Activated CD8-positive, alpha-beta T cell treated with anti-CD3 and anti-CD28 coated beads for 36 hours (primary cell): ENCODE results near the gene PTPRG. TPM values are rescaled to one million over a fixed set of nuclear protein-coding genes. Genes with fewer than 3 reads are reported as not detected.

Experiments
- ATAC-seq: fragments of 200-7000 bp; cut with Tn5 transposase; one replicate; pipeline ENCODE4 v1.10.0; 2021; ENCODE audit warnings: mild to moderate bottlenecking, moderate library complexity
- CTCF ChIA-PET: fragments of 350-600 bp; sonication (Branson Sonifier 250); formaldehyde crosslinking; loops from one replicate; lab custom pipeline; 2021; ENCODE audit warnings: antibody characterized with exemption; lab: Charles Lee
- POLR2A ChIA-PET: fragments of 350-600 bp; sonication (Branson Sonifier 250); formaldehyde crosslinking; loops from one replicate; lab custom pipeline; 2021; ENCODE audit warnings: antibody characterized with exemption; lab: Charles Lee
- DNase-seq: peaks from one replicate; pipeline ENCODE4 v3.0.0-alpha.2; 2020
- H3K27ac Mint-ChIP-seq: one replicate; pipeline ENCODE4 v1.8.0; 2021; ENCODE audit warnings: mild to moderate bottlenecking, mixed read lengths
- H3K27me3 Mint-ChIP-seq: one replicate; pipeline ENCODE4 v1.8.0; 2021; ENCODE audit warnings: mixed read lengths
- H3K36me3 Mint-ChIP-seq: one replicate; pipeline ENCODE4 v1.8.0; 2021; ENCODE audit warnings: low read depth, mixed read lengths
- H3K4me1 Mint-ChIP-seq: one replicate; pipeline ENCODE4 v1.8.0; 2021; ENCODE audit warnings: low read depth, mixed read lengths
- H3K4me3 Mint-ChIP-seq: one replicate; pipeline ENCODE4 v1.8.0; 2021; ENCODE audit warnings: mild to moderate bottlenecking, moderate library complexity, mixed read lengths
- H3K9me3 Mint-ChIP-seq: one replicate; pipeline ENCODE4 v1.8.0; 2021; ENCODE audit warnings: mixed read lengths
- CTCF ChIP-seq: fragments of 200-600 bp; IDR thresholded peaks from one replicate; pipeline ENCODE4 v1.8.0; 2022; ENCODE audit warnings: antibody characterized with exemption, mild to moderate bottlenecking
- intact Hi-C: fragments of 100-400 bp; cut with micrococcal nuclease; formaldehyde crosslinking; loops from one replicate; pipeline ENCODE4 v1.10.0; 2022
- total RNA-seq, 2 experiments: library from RNA; stranded (reverse); gene quantifications; one replicate each; pipeline ENCODE4 v1.2.3, GENCODE V29; 2021

PTPRG gene
- total RNA-seq, 2 experiments from 2014 or later: not detected

GRCh38 chr3:61582846-61583245 is 21.5 kb downstream of the PTPRG start:
- Mint-ChIP-seq H3K36me3 (no peaks in the 10 kb centered on the region), H3K9me3 (no peaks in the 10 kb centered on the region), H3K4me1 (no peaks in the 10 kb centered on the region), H3K27me3 (peaks cover 3% of the 10 kb centered on the region), H3K4me3 (no peak overlapping the region), H3K27ac (no peak overlapping the region)
- intact Hi-C loops: no loop called here
- CTCF ChIA-PET: no interaction called here
- no peak for TF ChIP-seq CTCF
- ATAC-seq: no peak
- POLR2A ChIA-PET: interaction anchor here (0.5 kb wide), 1 partner anchor 244 kb away, joined by 3 read pairs; no protein-coding TSS in a partner anchor
- DNase-seq: no peak

GRCh38 chr3:61583890-61584875 is 22.8 kb downstream of the PTPRG start:
- ChIA-PET POLR2A (no interaction called here), CTCF (no interaction called here)
- DNase-seq (no peak), ATAC-seq (no peak)
- Mint-ChIP-seq H3K36me3 (no peaks in the 10 kb centered on the region), H3K27ac (no peak overlapping the region), H3K4me3 (no peak overlapping the region), H3K27me3 (peaks cover 3% of the 10 kb centered on the region), H3K9me3 (no peaks in the 10 kb centered on the region), H3K4me1 (no peaks in the 10 kb centered on the region)
- TF ChIP-seq CTCF: no peak
- intact Hi-C loops: no loop called here

GRCh38 chr3:61589856-61590255 is 28.5 kb downstream of the PTPRG start:
- no peak overlapping the region for H3K4me3 Mint-ChIP-seq
- H3K27ac Mint-ChIP-seq: no peak overlapping the region
- ChIA-PET CTCF (no interaction called here), POLR2A (no interaction called here)
- intact Hi-C loops: no loop called here
- no peak for DNase-seq
- no peaks in the 10 kb centered on the region for H3K9me3 Mint-ChIP-seq
- H3K4me1 Mint-ChIP-seq: no peaks in the 10 kb centered on the region
- no peak for TF ChIP-seq CTCF
- ATAC-seq: no peak
- peaks cover 3% of the 10 kb centered on the region for H3K27me3 Mint-ChIP-seq
- H3K36me3 Mint-ChIP-seq: no peaks in the 10 kb centered on the region

GRCh38 chr3:61591300-61591699 is 29.9 kb downstream of the PTPRG start:
- H3K4me3 Mint-ChIP-seq: no peak overlapping the region
- DNase-seq: no peak
- intact Hi-C loops: no loop called here

More at GRCh38 chr3:61591300-61591699, 29.9 kb downstream of the PTPRG start:
- no peaks in the 10 kb centered on the region for H3K4me1 Mint-ChIP-seq
- TF ChIP-seq CTCF: no peak
- ChIA-PET POLR2A (no interaction called here), CTCF (no interaction called here)
- no peaks in the 10 kb centered on the region for H3K9me3 Mint-ChIP-seq
- no peaks in the 10 kb centered on the region for H3K36me3 Mint-ChIP-seq
- peaks cover 1% of the 10 kb centered on the region for H3K27me3 Mint-ChIP-seq
- ATAC-seq: no peak
- no peak overlapping the region for H3K27ac Mint-ChIP-seq
